Natural killer cell treated with Interleukin-12 subunit alpha and Interleukin-12 subunit beta and Interleukin-15 and Interleukin-18, amount 100 ng/mL, for 72 hours (primary cell): ENCODE measurements around the gene ULBP1. TPM values are rescaled to one million over a fixed set of nuclear protein-coding genes. Genes with fewer than 3 reads are reported as not detected.
"Not testable (repeated sequence)": the region's sequence is repeated elsewhere in the genome, so short reads cannot be mapped to it uniquely, and the experiment has no call there.

ENCODE experiments used
- ATAC-seq, 2 donors: fragments of 150-1000 bp; cut with Tn5 transposase in 1 of 2; sonication (Bioruptor Pico), chemical (Tn5 transposase) in 1 of 2; 2 replicates each; pipeline ENCODE4 v1.10.0; 2021
- DNase-seq: peaks from one replicate; pipeline ENCODE4 v3.0.0; 2022; ENCODE audit warnings: low spot score
- H3K27ac Mint-ChIP-seq, 2 donors: 1 replicate in 1 of 2; 2 replicates in 1 of 2; pipeline ENCODE4 v1.8.0; 2022; ENCODE audit warnings: mixed read lengths in 2 of 2, mild to moderate bottlenecking in 1 of 2, moderate library complexity in 1 of 2
- H3K27me3 Mint-ChIP-seq, 2 donors: 1 replicate in 1 of 2; 2 replicates in 1 of 2; pipeline ENCODE4 v1.8.0; 2022; ENCODE audit warnings: mixed read lengths in 2 of 2
- H3K36me3 Mint-ChIP-seq: one replicate; pipeline ENCODE4 v1.8.0; 2022; ENCODE audit warnings: mixed read lengths
- H3K4me1 Mint-ChIP-seq, 2 donors: 1 replicate in 1 of 2; 2 replicates in 1 of 2; pipeline ENCODE4 v1.8.0; 2022; ENCODE audit warnings: low read depth in 2 of 2, mixed read lengths in 2 of 2, mild to moderate bottlenecking in 1 of 2
- H3K4me3 Mint-ChIP-seq: one replicate; pipeline ENCODE4 v1.8.0; 2022; ENCODE audit warnings: mixed read lengths
- H3K9me3 Mint-ChIP-seq: 2 replicates; pipeline ENCODE4 v1.8.0; 2022; ENCODE audit warnings: mixed read lengths
- total RNA-seq, 2 donors: library from RNA; stranded (reverse); gene quantifications; one replicate each; pipeline ENCODE4 v1.2.3, GENCODE V29; 2022

ULBP1 gene
- total RNA-seq, 2 donors from 2014 or later: 0.31 to 1.5 TPM

DNA sequence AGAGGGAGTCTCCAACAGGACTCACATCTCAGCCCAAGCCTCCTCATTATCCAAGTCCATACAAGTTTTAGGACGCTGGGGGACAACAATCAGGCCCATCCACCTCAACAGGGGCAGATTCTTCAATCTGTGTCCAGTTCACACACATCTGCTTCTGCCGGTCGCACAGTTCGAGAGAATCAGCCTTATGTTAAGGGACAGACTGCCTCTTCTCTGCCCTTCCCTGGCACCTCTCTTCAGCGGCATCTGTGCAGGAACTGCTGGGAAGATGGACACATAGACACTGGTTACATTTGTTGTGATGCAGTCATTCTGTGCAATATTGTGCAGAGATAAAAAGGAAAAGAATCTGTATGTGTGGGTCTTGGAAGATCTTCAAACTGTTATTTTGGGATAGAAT, 21.0 kb downstream of the ULBP1 start:
- no peak for ATAC-seq
- Mint-ChIP-seq H3K36me3 (peaks cover 10% of the 10 kb centered on the region), H3K4me3 (no peak overlapping the region), H3K27me3 (peaks cover 59 to 90% of the 10 kb centered on the region in 2 donors), H3K27ac (no peak overlapping the region), H3K4me1 (peaks cover 11 to 14% of the 10 kb centered on the region in 2 donors), H3K9me3 (peaks cover 4% of the 10 kb centered on the region)
- no peak for DNase-seq

DNA sequence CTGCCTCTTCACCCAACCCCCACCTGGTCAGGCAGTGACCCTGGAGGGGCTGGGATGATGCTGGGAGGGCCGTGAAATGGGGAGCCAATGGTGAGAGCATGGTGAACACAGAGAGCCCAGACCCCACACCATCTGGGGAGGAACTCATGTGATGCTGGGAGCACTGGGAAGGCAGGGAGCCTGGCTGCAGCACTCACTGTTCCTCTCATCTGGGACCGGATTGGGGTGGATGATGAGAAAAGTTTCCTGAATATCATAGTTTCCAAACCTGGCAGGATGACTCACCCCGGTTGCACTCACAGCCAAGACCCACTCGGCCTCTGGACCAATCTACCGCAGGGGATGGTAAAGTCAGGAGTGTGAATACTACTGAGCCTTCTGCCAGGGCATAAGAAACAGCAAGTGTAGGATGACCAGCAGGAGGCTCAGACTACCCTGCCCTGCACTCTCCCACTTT, 21.8 kb downstream of the ULBP1 start:
- ATAC-seq: no peak
- Mint-ChIP-seq H3K9me3 (peaks cover 4% of the 10 kb centered on the region), H3K36me3 (peaks cover 10% of the 10 kb centered on the region), H3K4me1 (peaks cover 18 to 20% of the 10 kb centered on the region in 2 donors), H3K4me3 (no peak overlapping the region), H3K27me3 (peaks cover 66 to 90% of the 10 kb centered on the region in 2 donors), H3K27ac (no peak overlapping the region)
- no peak for DNase-seq

DNA sequence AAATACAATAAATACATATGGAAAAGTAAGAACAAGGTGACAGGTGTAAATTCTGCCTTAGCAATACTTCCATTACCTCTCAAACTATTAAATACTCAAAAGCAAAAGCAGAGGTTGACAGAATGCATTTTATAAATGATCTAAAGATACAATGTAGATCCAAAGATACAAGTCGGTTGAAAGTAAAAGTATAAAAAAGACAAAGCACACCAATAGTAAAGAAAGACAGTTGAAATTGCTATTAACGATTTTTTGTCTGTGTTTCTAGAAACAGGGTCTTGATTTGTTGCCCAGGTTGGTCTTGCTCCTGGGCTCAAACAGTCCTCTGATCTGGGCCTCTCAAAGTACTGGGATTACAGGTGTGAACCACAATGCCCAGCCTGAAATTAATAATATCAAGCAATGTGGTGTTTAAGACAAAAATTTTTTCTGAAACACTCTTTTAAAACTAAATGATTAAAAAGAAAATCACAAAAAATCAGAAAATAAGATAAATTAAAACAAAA, 23.9 kb downstream of the ULBP1 start:
- ATAC-seq: no peak
- peaks cover 4% of the 10 kb centered on the region for H3K9me3 Mint-ChIP-seq

DNA sequence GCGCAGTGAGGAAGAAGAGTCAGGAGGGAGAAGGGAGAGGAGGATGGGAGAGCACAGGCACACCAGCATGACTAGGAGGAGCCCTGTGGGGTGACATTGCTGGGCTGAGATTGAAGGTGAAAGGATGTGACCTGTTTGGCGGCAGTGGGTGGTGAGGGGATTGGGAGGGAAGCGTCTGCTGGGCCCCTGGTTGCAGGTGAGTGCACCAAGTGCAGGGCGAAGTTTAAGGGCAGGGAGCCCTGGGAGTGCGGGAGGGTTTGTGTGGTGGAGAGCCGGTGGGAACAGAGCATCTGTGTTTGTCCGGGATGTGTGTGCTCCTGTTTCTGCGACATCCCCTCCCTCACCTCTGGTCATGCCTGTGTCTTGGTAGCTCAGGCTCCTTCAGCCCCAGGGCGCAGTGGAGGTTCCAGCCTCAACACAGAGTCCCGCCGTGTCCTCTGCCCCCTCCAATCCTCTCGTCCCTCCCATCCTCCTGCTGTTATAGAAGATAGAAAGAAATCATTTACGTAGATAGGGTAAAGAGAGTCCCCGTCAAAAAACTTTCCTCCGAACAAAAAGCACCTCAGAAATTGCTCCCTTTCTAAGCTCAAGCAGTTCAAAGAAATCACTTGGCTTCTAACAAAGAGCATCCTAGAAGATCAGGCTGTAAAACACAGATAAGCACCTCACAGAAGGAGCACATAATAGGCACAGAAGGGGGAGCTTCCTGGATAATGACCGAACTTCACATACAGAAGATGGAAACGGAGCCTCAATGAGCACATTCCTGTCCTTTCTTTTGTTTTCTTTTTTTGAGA, 25.0 kb downstream of the ULBP1 start:
- H3K27ac Mint-ChIP-seq: no peak overlapping the region
- H3K36me3 Mint-ChIP-seq: peaks cover 10% of the 10 kb centered on the region
- DNase-seq: no peak
- peaks cover 69 to 91% of the 10 kb centered on the region in 2 donors for H3K27me3 Mint-ChIP-seq
- peaks cover 24% of the 10 kb centered on the region in 2 donors for H3K4me1 Mint-ChIP-seq
- peaks cover 4% of the 10 kb centered on the region for H3K9me3 Mint-ChIP-seq
- H3K4me3 Mint-ChIP-seq: peak overlapping the region; percentile 80
- ATAC-seq: no peak

More for the DNA sequence above, 23.9 kb downstream of the ULBP1 start:
- no peak overlapping the region for H3K27ac Mint-ChIP-seq
- H3K27me3 Mint-ChIP-seq: peaks cover 66 to 91% of the 10 kb centered on the region in 2 donors
- no peak overlapping the region for H3K4me3 Mint-ChIP-seq
- peaks cover 24% of the 10 kb centered on the region in 2 donors for H3K4me1 Mint-ChIP-seq
- peaks cover 10% of the 10 kb centered on the region for H3K36me3 Mint-ChIP-seq
- DNase-seq: no peak

DNA sequence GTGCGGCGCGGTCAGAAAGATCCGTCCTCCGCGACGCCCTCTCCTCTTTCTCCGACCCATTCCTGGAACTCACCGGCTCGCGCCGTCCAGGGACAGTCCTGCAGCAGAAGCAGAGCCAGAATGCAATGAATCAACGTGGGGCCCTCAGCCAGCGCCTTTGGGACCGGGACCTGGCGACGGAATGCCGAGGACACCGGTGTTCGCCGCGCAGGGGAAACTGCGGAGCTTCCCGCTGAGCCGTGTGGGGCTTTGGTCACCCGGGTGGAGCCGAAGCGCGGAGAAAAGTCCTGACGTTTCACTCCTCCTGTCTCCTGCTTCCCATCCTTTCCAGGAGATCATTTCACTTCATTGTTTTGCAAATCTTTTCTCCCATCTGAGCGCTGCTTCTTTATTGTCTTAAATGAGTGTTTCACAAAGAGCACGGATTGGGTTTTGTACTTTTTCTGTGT, 26.5 kb downstream of the ULBP1 start:
- Mint-ChIP-seq H3K36me3 (peaks cover 6% of the 10 kb centered on the region), H3K27ac (no peak overlapping the region), H3K4me1 (peaks cover 21 to 24% of the 10 kb centered on the region in 2 donors), H3K4me3 (peak overlapping the region; percentile 80), H3K9me3 (peaks cover 4% of the 10 kb centered on the region), H3K27me3 (peaks cover 65 to 91% of the 10 kb centered on the region in 2 donors)
- DNase-seq (no peak), ATAC-seq (no peak)

DNA sequence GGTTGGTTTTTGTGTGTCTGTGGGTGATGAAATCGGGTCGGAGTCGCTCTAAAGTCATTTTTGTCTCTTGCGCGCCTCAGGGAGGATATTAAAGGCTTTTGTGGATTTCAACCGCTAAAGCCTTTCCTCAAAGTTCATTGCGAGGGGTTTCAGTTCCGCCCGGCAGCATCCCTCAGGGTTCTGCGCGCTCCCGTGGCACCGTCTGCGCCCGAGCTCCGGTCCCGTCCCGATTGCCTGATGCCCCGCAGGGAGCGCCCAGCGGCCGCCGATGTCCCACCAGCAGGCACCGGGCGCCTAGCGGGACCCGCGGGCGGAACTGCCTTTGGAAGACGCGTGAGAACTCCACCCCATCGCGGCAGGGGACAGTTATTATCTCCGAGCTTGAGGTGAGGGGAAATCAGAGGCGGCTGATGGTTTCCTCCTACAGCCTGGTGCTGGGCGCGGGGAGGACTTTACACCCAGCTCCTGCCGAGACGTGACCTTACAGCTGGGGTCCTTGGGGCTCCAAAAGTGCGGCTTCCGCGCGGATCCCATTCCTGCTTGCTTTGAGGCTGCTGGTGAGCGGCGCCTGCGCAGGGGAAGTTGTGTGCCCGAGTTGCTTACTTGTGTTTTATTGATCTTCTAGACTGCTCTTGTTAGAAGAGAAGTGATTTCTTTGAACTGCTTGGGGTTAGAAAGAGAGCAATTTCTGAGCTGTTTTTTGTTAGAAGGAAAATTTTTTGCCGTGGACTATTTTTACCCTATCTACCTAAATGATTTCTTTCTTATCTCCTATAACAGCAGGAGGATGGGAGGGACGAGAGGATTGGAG, 27.1 kb downstream of the ULBP1 start:
- Mint-ChIP-seq H3K4me3 (peak overlapping the region; percentile 80), H3K9me3 (peaks cover 4% of the 10 kb centered on the region), H3K27ac (no peak overlapping the region), H3K27me3 (peaks cover 62 to 87% of the 10 kb centered on the region in 2 donors), H3K36me3 (peaks cover 6% of the 10 kb centered on the region), H3K4me1 (peaks cover 21 to 24% of the 10 kb centered on the region in 2 donors)
- DNase-seq (no peak), ATAC-seq (peak; percentile 68 to 75)

DNA sequence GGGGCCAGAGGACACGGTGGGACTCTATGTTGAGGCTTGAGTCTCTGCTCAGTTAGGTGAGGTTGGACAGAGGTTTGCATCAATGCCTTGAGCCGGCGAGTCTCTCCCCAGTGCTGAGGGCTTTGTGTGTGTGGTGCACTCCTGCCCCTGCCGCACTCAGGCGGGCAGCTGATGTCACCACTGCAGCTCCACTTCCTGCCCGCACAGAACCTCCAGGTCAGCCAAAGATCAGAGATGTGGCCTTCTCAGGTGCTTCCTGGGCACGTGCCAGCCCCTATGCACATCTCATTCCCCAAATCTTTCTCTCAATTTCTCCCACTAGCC, 27.7 kb downstream of the ULBP1 start:
- not testable (repeated sequence) for H3K36me3 Mint-ChIP-seq, H3K9me3 Mint-ChIP-seq, DNase-seq, H3K27ac Mint-ChIP-seq
- peak; percentile 71 for ATAC-seq
- Mint-ChIP-seq H3K4me1 (peaks cover 21 to 24% of the 10 kb centered on the region in 2 donors), H3K27me3 (peaks cover 60 to 84% of the 10 kb centered on the region in 2 donors), H3K4me3 (peak overlapping the region; percentile 80)

DNA sequence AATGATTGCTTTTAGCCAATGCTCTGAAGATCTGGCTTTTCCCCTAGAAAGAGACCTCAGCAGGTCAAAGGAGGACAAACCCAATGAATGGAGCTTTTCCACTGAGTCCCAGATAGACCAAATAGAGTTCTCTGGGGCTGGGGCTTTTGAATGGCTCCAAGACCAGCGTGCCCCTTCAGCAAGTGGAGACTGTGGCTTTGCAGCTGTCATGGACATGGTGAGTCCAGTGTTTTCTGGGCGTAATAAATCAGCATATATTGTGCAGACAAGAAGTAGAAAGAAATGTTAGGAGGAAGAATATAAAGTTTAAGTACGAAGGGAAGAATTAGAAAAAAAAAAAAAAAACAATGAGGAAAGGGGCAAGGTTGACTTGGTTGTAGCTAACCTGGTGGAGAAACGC, 28.1 kb downstream of the ULBP1 start:
- Mint-ChIP-seq H3K9me3 (peaks cover 4% of the 10 kb centered on the region), H3K4me3 (no peak overlapping the region), H3K4me1 (peaks cover 21 to 24% of the 10 kb centered on the region in 2 donors), H3K27ac (no peak overlapping the region), H3K36me3 (peaks cover 6% of the 10 kb centered on the region), H3K27me3 (peaks cover 57 to 88% of the 10 kb centered on the region in 2 donors)
- DNase-seq (no peak), ATAC-seq (no peak)

DNA sequence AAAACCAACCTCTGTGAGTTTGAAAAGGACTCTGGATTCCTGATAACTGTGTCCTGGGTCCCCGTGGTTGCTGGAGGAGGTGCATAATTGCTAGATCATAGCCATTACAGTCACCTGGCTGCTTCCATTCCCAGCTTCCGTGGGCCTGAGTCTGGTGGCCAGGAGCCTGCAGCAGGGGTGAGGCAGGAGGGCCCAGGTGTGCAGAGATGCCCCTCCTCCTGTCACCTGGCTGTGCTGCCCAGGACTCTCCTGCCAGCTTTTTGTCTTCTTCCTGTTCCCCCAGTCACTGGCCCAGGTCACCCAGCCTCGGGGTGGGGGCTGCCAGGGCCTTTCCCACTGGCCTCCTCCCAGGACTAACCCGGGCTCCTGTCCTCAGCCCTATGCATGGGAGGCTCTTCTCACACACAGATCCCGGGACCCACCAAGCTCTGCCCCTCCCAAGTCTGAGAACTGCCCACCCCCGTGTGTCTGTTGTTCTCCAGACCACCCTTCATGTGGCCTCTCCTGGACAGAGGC, 31.6 kb downstream of the ULBP1 start:
- Mint-ChIP-seq H3K4me1 (peaks cover 14 to 23% of the 10 kb centered on the region in 2 donors), H3K9me3 (no peaks in the 10 kb centered on the region), H3K36me3 (no peaks in the 10 kb centered on the region), H3K4me3 (no peak overlapping the region), H3K27ac (no peak overlapping the region), H3K27me3 (peaks cover 42 to 65% of the 10 kb centered on the region in 2 donors)
- DNase-seq: no peak
- ATAC-seq: no peak

DNA sequence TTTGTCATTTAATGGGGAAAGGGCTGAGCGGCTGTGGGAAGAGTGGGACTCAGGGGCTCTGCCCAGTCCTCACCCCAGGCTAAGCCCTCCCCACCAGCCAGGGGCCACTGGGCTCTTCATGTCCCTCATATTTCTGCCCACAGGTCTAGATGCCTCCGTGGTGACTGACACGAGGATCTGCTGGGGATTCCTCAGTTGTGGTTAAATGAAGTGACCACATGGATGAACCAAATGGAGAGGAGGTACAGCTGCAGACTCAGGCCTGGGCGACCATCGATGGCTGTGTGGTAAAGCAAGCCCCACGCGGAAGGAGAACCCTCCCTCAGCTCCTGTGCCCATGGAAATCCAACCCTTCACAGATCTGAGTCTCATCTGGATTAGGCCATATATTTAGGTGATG, 32.2 kb downstream of the ULBP1 start:
- no peaks in the 10 kb centered on the region for H3K36me3 Mint-ChIP-seq
- no peak overlapping the region for H3K27ac Mint-ChIP-seq
- H3K4me1 Mint-ChIP-seq: peaks cover 17 to 24% of the 10 kb centered on the region in 2 donors
- ATAC-seq: no peak
- no peaks in the 10 kb centered on the region for H3K9me3 Mint-ChIP-seq
- H3K4me3 Mint-ChIP-seq: no peak overlapping the region
- DNase-seq: no peak
- H3K27me3 Mint-ChIP-seq: peaks cover 43 to 58% of the 10 kb centered on the region in 2 donors

DNA sequence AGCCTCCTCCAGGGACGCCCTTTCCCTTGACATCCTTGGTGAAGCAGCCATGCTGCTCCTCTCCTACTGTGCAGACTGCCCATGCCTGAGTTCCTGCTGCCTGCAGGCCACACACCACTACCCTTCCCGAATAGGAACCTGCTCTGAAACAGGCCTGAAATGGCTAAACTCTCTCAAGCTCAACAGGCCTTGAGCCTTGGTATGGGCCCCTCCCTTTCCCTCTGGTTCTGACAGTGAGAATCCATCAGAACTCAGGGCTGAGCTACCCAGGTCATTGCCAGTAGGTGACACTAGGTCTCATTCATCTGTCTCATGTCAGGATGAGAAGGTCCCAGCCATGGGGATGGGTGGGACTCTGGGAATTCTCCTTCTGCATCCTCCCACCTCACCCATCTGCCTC, 35.9 kb downstream of the ULBP1 start:
- Mint-ChIP-seq H3K27ac (no peak overlapping the region), H3K27me3 (peaks cover 22 to 26% of the 10 kb centered on the region in 2 donors)

DNA sequence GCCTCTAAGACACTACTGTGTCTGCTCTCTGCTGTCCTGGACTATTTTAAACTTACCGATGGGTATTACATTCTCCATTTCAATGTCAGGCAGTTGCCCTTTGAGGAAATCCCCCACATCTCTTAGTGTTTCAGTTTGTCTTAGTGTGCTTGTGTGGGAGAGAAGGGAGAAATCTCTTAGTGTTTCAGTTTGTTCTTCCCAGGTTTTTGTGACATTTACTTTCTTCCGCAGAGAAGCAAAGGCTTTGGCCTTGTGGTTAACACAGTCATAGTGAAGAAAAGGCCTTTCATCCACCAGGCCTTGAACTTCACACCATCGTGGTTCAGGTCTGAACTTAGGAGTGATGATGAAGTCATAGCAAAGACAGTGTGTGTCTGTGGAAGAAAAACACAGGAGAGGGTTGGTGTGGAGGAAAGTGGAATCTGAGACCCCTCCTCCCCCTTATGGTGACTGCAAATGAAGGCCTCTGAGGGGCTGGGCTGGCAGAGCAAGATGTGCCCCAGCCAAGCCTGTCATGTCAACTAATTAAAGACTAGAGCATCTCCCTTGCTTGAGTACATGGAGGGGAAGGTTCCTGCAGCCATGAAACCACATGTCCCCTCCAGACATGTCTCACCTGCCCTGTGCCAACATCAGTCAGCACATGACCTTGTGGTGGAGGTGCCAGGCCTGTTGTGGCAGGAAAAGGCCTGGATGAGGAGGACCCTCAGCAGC, 37.7 kb downstream of the ULBP1 start:
- Mint-ChIP-seq H3K4me1 (peaks cover 40% of the 10 kb centered on the region in 2 donors), H3K36me3 (no peaks in the 10 kb centered on the region), H3K4me3 (peak overlapping the region; percentile 51), H3K9me3 (no peaks in the 10 kb centered on the region), H3K27me3 (peaks cover 13 to 20% of the 10 kb centered on the region in 2 donors), H3K27ac (peak overlapping the region; percentile 24 to 63)
- DNase-seq: peak; percentile 69
- ATAC-seq: peak; percentile 65 to 66

More for the DNA sequence above, 35.9 kb downstream of the ULBP1 start:
- Mint-ChIP-seq H3K4me1 (peaks cover 32 to 34% of the 10 kb centered on the region in 2 donors), H3K9me3 (no peaks in the 10 kb centered on the region), H3K4me3 (no peak overlapping the region), H3K36me3 (no peaks in the 10 kb centered on the region)
- no peak for DNase-seq
- ATAC-seq: no peak

DNA sequence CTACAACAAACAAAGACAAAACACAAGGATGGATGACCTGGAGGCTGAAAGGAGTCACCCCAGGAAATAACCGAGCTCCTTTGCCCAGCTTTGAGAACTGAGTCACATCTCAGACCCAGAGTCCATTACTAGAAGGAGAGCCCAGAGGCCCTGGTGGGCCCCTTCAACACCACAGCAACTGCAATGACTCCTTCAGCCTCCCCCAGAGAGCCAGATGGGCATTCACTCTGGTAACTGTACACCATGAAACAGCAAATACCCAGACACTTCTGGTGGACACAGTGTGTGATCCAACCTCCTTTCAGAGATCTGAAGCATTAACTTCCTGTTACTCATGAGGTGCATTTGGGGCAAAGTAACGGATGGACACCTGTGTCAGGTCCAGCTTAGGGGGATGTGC, 39.0 kb downstream of the ULBP1 start:
- peaks cover 40 to 42% of the 10 kb centered on the region in 2 donors for H3K4me1 Mint-ChIP-seq
- no peak overlapping the region for H3K4me3 Mint-ChIP-seq
- DNase-seq (no peak), ATAC-seq (no peak)
- H3K36me3 Mint-ChIP-seq: no peaks in the 10 kb centered on the region
- no peaks in the 10 kb centered on the region for H3K9me3 Mint-ChIP-seq
- H3K27me3 Mint-ChIP-seq: peaks cover 7 to 20% of the 10 kb centered on the region in 2 donors
- H3K27ac Mint-ChIP-seq: no peak overlapping the region
